Ectodermal cell (in vitro differentiated cells): Measurements from ENCODE around the gene APPL2.
"Not testable (repeated sequence)": the region's sequence is repeated elsewhere in the genome, so short reads cannot be mapped to it uniquely, and the experiment has no call there.

Experiments
- H3K27ac ChIP-seq: 2 replicates; pipeline ENCODE4 v1.7.0; 2013; ENCODE audit warnings: mild to moderate bottlenecking, low read depth, low read length; ENCODE audit not compliant: insufficient read depth, poor library complexity, severe bottlenecking
- H3K27me3 ChIP-seq: 2 replicates; pipeline ENCODE4 v1.7.0; 2013; ENCODE audit warnings: mild to moderate bottlenecking, low read length; ENCODE audit not compliant: insufficient read depth, control insufficient read depth, poor library complexity, severe bottlenecking
- H3K36me3 ChIP-seq: one replicate; pipeline ENCODE4 v1.7.0; 2013; ENCODE audit warnings: low read length; ENCODE audit not compliant: control insufficient read depth, insufficient read depth
- H3K4me1 ChIP-seq: one replicate; pipeline ENCODE4 v1.7.0; 2013; ENCODE audit warnings: low read length; ENCODE audit not compliant: control insufficient read depth, insufficient read depth
- H3K4me3 ChIP-seq: 2 replicates; pipeline ENCODE4 v1.7.0; 2013; ENCODE audit warnings: low read depth, low read length, control low read depth; ENCODE audit not compliant: insufficient read depth
- H3K9me3 ChIP-seq: 2 replicates; pipeline ENCODE4 v1.7.0; 2013; ENCODE audit warnings: mild to moderate bottlenecking, low read length, moderate library complexity; ENCODE audit not compliant: control insufficient read depth
- WGBS, 2 experiments: methylation state at CpG; one replicate each; pipeline ENCODE4 v1.1.7; 2013; ENCODE audit warnings: missing lambda C conversion rate in 2 of 2; 5-methylcytosine and 5-hydroxymethylcytosine counted together

Gene APPL2

DNA sequence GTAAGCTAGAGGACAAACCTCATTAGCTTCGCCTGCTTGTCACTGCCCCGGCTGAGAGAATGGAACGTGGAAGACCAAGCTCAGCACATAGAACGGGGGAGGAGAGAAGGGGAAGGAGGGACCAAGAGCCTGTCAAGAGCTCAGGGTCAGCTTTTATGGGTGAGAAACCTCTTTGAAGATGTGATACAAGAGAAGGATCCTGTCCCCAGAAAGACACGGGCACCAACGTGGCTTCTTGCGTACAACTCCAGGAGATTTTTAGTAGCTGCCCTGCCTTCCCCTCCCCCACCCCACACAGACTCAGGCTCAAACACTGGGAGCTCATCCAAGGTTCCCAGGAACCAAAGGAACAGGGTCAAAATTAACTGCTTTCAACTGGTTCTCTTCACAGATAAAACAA, 34.7 kb downstream of the APPL2 start:
- Histone ChIP-seq H3K27ac (no peak overlapping the region), H3K9me3 (no peaks in the 10 kb centered on the region), H3K36me3 (peaks cover 16% of the 10 kb centered on the region), H3K4me3 (no peak overlapping the region), H3K4me1 (no peaks in the 10 kb centered on the region), H3K27me3 (no peaks in the 10 kb centered on the region)
- 90% methylated on average over 7 of the region's 7 CpGs for WGBS, 2 experiments

- Histone ChIP-seq H3K4me1 (no peaks in the 10 kb centered on the region), H3K9me3 (no peaks in the 10 kb centered on the region), H3K27ac (no peak overlapping the region), H3K27me3 (no peaks in the 10 kb centered on the region), H3K36me3 (peaks cover 14% of the 10 kb centered on the region), H3K4me3 (no peak overlapping the region)
- WGBS, 2 experiments = 92 to 95% methylated on average over 4 of the region's 4 CpGs
Observed at GRCh38 chr12:105200385-105200784, 35.6 kb downstream of the APPL2 start.

DNA sequence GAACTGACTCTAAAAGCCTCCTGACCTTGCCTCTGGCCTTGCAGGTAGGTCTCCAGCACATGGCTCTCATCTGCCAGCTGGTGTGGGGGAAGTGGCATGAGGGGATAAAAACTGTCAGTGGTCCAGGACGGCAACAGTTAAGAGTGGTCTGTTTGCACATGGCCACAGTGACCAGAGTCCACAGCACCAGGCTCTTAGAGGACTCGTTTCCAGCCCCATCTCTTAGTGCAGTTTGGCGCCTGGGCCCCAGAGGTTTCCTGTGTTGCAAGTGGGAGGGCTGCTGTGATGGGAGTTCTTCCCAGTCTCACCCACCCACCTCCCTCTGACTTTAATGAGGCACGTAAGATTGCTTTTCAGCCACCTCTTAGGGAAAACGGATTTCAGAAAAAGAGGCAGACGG, 37.0 kb downstream of the APPL2 start:
- no peaks in the 10 kb centered on the region for H3K9me3 ChIP-seq
- WGBS, 2 experiments = 93% methylated on average over 6 of the region's 6 CpGs
- no peak overlapping the region for H3K4me3 ChIP-seq
- no peak overlapping the region for H3K27ac ChIP-seq
- no peaks in the 10 kb centered on the region for H3K27me3 ChIP-seq
- no peaks in the 10 kb centered on the region for H3K4me1 ChIP-seq
- peaks cover 14% of the 10 kb centered on the region for H3K36me3 ChIP-seq

DNA sequence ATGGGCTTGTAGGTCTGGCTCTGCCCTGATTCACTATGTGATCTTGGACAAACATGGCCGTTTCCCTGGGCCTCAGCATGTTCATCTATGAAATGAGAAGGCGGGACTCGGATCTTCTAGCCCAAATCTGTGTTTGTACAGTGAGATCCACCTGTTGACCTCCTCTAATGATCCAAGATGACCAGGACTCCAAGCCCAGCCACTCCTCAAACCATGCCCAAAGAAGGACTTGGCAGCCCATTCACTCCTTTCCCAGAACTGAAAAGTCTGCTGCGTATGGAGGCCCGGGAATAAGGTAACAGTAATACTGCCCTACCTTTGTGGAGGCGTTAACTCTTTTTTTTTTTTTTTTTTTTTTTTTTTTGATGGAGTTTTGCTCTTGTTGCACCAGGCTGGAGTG, 39.9 kb downstream of the APPL2 start:
- 84 to 97% methylated on average over 6 of the region's 6 CpGs for WGBS, 2 experiments
- H3K36me3 ChIP-seq = peaks cover 9% of the 10 kb centered on the region

GRCh38 chr12:105194947-105195346, 41.0 kb downstream of the APPL2 start:
- no peaks in the 10 kb centered on the region for H3K9me3 ChIP-seq
- no peaks in the 10 kb centered on the region for H3K4me1 ChIP-seq
- H3K27me3 ChIP-seq = no peaks in the 10 kb centered on the region
- no peak overlapping the region for H3K27ac ChIP-seq
- 93 to 97% methylated on average over 6 of the region's 6 CpGs for WGBS, 2 experiments
- H3K36me3 ChIP-seq = peaks cover 7% of the 10 kb centered on the region
- H3K4me3 ChIP-seq = no peak overlapping the region

More for the DNA sequence above, 39.9 kb downstream of the APPL2 start:
- Histone ChIP-seq H3K27me3 (no peaks in the 10 kb centered on the region), H3K4me1 (no peaks in the 10 kb centered on the region), H3K4me3 (no peak overlapping the region), H3K27ac (no peak overlapping the region), H3K9me3 (no peaks in the 10 kb centered on the region)

GRCh38 chr12:105192624-105193225, 43.2 kb downstream of the APPL2 start:
- H3K27ac ChIP-seq = no peak overlapping the region
- H3K4me1 ChIP-seq = no peaks in the 10 kb centered on the region
- H3K27me3 ChIP-seq = no peaks in the 10 kb centered on the region
- H3K4me3 ChIP-seq = no peak overlapping the region
- H3K36me3 ChIP-seq = peaks cover 17% of the 10 kb centered on the region
- WGBS, 2 experiments = 91 to 100% methylated on average over 1 of the region's 1 CpG
- no peaks in the 10 kb centered on the region for H3K9me3 ChIP-seq

- H3K9me3 ChIP-seq = no peaks in the 10 kb centered on the region
- no peaks in the 10 kb centered on the region for H3K4me1 ChIP-seq
- H3K4me3 ChIP-seq = no peak overlapping the region
- WGBS, 2 experiments = 92 to 93% methylated on average over 6 of the region's 6 CpGs
- H3K27me3 ChIP-seq = no peaks in the 10 kb centered on the region
- H3K36me3 ChIP-seq = peaks cover 24% of the 10 kb centered on the region
- no peak overlapping the region for H3K27ac ChIP-seq
Observed at GRCh38 chr12:105190530-105190929, 45.4 kb downstream of the APPL2 start.

DNA sequence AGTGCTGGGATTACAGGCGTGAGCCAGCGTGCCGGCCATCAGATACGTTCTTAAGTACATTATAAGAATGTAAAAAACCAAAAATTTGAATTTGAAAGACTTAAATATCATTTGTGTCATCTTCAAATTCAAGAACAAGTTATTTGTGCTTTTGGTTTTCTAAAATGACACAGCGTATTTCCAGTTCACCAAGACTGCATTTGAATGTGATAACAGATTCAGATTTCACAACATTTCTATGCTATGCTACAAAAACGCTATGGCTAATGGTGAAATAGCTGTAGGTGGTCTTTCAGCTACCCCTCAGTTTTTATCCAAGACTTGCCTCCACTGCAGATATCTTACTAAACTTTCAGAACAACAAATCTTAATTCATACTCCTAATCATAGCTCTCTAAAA, 46.7 kb downstream of the APPL2 start:
- peaks cover 31% of the 10 kb centered on the region for H3K36me3 ChIP-seq
- no peaks in the 10 kb centered on the region for H3K4me1 ChIP-seq
- WGBS, 2 experiments = 88 to 100% methylated on average over 1 to 6 of the region's 6 CpGs

DNA sequence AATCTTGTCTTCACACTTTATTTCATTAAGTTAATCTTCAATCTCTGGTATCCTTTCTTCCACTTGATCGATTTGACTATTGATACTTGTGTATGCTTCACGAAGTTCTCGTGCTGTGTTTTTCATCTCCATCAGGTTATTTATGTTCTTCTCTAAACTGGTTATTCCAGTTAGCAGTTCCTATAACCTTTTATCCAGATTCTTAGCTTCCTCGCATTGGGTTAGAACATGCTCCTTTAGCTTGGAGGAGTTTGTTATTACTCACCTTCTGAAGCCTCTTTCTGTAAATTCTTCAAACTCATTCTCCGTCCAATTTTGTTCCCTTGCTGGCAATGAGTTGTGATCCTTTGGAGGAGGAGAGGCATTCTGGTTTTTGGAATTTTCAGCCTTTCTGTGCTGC, 52.0 kb downstream of the APPL2 start:
- H3K27me3 ChIP-seq, H3K9me3 ChIP-seq, H3K4me3 ChIP-seq, H3K27ac ChIP-seq, H3K4me1 ChIP-seq: not testable (repeated sequence)
- WGBS, 2 experiments = 97 to 98% methylated on average over 5 of the region's 5 CpGs
- peaks cover 27% of the 10 kb centered on the region for H3K36me3 ChIP-seq

More for the DNA sequence above, 46.7 kb downstream of the APPL2 start:
- no peaks in the 10 kb centered on the region for H3K9me3 ChIP-seq
- no peaks in the 10 kb centered on the region for H3K27me3 ChIP-seq
- no peak overlapping the region for H3K4me3 ChIP-seq
- no peak overlapping the region for H3K27ac ChIP-seq

DNA sequence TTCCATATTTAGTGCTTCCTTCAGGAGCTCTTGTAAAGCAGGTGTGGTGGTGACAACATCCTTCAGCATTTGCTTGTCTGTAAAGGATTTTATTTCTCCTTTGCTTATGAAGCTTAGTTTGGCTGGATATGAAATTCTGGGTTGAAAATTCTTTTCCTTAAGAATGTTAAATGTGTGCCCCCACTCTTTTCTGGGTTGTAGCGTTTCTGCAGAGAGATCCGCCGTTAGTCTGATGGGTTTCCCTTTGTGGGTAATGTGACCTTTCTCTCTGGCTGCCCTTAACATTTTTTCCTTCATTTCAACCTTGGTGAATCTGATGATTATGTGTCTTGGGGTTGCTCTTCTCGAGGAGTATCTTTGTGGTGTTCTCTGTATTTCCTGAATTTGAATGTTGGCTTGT, 52.6 kb downstream of the APPL2 start:
- not testable (repeated sequence) for H3K4me1 ChIP-seq, H3K27me3 ChIP-seq, H3K4me3 ChIP-seq, H3K9me3 ChIP-seq, H3K27ac ChIP-seq
- WGBS, 2 experiments = 95 to 100% methylated on average over 3 of the region's 4 CpGs
- peaks cover 21% of the 10 kb centered on the region for H3K36me3 ChIP-seq

DNA sequence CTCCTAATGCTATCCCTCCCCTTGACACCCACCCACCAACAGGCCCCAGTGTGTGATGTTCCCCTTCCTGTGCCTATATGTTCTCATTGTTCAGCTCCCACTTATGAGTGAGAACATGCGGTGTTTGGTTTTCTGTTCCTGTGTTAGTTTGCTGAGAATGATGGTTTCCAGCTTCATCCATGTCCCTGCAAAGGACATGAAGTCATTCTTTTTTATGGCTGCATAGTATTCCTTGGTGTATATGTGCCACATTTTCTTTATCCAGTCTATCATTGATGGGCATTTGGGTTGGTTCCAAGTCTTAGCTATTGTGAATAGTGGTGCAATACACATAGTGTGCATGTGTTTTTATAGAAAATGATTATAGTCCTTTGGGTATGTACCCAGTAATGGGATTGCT, 56.9 kb downstream of the APPL2 start:
- H3K27ac ChIP-seq, H3K4me1 ChIP-seq, H3K27me3 ChIP-seq, H3K36me3 ChIP-seq, H3K9me3 ChIP-seq, H3K4me3 ChIP-seq: not testable (repeated sequence)
- WGBS, 2 experiments = no CpG with 5 or more reads among the region's 1 CpG
